GM18511 (cell line): ENCODE results near the gene CDH15.
"Not testable (repeated sequence)": the region's sequence is repeated elsewhere in the genome, so short reads cannot be mapped to it uniquely, and the experiment has no call there.

Experiments
- ATAC-seq: cut with Tn5 transposase; IDR thresholded peaks from one replicate; pipeline ENCODE4 v1.9.1; 2021; ENCODE audit warnings: mild to moderate bottlenecking, moderate library complexity; ENCODE audit not compliant: unreplicated experiment

The CDH15 gene

DNA sequence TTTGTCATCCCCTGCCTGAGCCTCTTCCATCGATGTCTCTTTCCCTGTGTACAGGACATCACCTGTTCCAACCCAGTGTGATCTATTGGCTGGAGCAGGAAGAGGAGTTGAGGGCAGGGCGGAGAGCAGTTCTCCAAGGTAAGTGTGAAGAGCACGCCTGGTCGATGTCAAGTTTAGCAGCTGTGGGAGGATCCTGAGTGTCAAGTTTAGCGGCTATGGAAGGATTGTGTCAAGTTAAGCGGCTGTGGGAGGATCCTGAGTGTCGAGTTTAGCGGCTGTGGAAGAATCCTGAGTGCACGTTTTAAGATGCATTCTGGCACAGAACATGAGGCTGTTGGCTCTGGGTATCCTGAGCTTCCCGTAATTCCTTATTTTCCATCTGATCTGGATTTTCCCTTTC is 53.1 kb downstream of the CDH15 start:
- ATAC-seq, result no peak

GRCh38 chr16:89230255-89230654 is 58.7 kb downstream of the CDH15 start:
- ATAC-seq, result no peak

- ATAC-seq, result no peak
These were observed 60.6 kb downstream of the CDH15 start for GRCh38 chr16:89232107-89232506.

DNA sequence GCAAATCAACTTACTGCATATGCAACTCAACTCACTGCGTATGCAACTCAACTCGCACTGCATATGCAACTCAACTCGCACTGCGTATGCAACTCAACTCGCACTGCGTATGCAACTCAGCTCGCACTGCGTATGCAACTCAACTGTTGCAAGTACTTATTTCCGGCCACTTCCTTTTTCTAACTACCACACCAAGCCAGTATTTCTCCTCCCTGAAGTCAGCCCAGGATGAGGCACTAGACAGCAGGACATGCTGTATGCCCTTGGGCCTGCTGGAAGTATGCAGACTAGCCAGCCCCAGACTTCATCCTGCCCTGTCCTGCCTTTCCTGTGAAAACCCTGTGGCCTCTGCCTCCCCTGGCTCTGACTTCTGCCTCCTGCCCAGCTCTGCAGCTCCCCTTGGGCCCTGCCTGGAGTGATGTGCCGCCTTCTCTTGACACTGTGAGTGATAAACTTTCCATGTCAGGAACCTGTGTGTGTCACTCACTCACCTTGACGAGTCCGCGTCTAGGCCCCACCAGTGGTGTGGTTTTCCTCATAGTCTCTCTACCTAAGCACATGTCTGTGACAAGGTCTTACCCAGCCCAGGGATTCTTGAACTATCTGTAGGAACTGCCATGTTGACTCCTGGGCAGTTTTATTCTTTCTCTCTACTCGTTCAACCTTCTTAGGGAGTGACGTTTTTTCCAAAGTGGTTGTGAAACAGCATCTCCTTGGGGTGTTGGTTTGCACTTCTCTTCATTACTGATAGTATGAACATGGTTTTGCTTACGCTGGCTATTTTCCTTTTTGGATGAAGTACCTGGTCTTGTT is 62.3 kb downstream of the CDH15 start:
- no peak for ATAC-seq

- ATAC-seq, result no peak
These were observed 66.2 kb downstream of the CDH15 start for GRCh38 chr16:89237733-89238132.

- peak; percentile 64 for ATAC-seq
These were observed 69.8 kb downstream of the CDH15 start for GRCh38 chr16:89241187-89242007.

DNA sequence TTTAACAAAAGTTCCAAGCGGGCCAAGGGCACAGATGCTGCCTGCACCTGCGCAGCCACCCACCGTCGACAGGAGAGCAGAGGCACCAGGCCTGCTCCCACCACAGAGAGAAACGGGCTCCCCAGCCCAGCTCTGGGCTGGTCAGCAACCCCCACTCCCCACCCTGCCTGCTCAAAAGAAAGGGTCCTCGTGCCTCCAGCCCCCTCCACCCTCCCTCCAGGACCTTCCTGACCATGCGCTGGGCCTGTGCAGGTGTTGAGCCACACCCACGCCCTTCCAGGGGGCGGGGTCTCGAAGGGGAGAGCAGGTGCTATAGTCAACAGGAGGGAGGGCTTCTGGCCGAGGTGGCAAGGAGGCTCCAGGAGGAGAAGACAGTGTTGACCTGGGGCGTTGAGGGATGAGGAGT is 71.2 kb downstream of the CDH15 start:
- ATAC-seq, result no peak

DNA sequence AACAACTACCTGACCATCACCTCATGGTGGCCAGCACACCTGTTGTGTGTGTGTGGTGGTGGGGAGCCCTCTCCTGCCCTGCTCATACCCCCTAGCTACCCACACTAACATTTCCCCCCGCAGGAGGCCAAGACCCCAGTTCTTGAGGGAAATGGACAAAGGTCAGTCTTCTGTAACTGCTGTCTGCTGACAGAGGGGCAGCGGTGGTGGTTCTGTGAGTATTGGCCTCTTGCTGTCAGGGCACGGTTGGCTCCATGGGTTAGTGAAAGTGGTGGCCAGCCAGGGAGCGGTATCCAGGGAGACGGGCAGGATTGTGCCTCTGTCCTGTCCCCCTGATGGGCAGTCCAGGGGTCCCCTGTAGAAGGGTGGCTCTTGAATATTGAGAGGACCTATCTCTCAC is 72.1 kb downstream of the CDH15 start:
- ATAC-seq, result no peak

DNA sequence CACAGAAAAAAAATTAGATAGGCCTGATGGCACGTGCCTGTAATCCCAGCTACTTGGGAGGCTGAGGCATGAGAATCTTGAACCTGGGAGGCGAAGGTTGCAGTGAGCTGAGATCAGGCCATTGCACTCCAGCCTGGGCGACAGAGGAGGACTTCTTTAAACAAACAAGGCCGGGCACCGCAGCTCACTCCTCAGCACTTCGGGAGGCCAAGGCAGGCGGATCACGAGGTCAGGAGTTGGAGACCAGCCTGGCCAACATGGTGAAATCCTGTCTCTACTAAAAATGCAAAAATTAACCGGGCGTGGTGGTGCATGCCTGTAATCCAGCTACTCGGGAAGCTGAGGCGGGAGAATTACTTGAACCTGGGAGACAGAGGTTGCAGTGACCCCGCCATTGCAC is 72.7 kb downstream of the CDH15 start:
- ATAC-seq, result not testable (repeated sequence)

DNA sequence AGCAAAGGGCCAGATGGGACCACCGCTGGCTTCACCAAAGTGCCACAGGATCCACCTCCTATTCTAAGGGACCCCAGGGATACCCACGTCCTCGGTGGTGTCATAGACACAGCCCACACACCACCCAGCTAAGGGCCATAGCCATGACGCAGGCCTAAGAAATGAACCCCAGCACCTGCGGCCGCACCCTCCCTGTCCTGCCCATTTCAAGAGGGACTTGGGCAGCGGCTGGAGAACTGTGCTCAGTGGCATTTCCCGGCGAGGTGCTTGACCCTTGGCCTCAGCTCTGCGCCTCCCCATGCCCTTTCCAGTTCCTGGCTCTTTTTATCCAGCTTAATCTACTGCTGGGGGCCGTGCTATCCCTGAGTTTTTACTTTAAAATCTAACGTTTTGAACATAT is 73.2 kb downstream of the CDH15 start:
- ATAC-seq, result no peak
